Fibroblast of lung (primary cell): ENCODE data around the gene SH3GL1.

Source experiments
- EZH2 ChIP-seq: IDR thresholded peaks from 2 replicates; pipeline ENCODE4 v1.5.1; 2012; ENCODE audit warnings: low read length, control low read depth, mild to moderate bottlenecking; ENCODE audit errors: missing control alignments
- TF ChIP-seq, protein P1 (sequence below), 2 donors: IDR thresholded peaks in 1 of 2; conservative IDR thresholded peaks in 1 of 2; 1 replicate in 1 of 2; 2 replicates in 1 of 2; pipeline ENCODE4 v1.5.1; 2011 to 2012; ENCODE audit warnings: low read length in 2 of 2, control low read depth in 1 of 2, inconsistent platforms in 1 of 2, low read depth in 1 of 2, mild to moderate bottlenecking in 1 of 2

DNA sequence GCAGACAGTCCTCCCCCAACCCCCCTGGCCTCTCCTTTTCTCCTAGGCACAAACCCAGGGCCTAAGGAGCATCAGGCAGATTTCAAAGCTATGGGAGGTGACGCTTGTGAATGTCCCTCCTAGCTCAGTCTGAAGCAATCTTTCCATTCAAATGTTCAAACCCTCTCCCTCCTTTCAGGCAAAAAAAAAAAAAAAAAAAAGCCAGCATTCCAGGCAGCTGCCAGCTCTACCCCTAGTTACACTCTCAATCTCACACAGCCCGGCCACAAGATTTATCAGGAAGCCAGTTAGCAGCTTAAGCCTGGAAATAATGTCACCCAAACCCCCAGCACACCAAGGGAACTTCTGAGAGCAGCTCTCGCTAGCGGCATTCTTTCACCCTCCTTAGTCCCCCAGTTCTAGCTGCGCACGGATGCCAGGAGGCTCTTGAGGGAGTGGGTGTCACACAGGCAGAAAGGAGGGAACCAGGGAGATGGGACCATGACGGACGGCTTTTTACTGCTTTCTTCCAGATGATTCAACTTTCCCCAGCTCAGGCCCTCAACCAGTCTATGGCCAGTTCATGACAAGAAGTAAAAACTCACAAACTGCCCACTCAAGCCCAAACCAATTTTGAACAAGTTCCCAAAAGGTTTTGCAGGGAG lies 6.3 kb downstream of the SH3GL1 start:
- TF ChIP-seq, protein P1, sequence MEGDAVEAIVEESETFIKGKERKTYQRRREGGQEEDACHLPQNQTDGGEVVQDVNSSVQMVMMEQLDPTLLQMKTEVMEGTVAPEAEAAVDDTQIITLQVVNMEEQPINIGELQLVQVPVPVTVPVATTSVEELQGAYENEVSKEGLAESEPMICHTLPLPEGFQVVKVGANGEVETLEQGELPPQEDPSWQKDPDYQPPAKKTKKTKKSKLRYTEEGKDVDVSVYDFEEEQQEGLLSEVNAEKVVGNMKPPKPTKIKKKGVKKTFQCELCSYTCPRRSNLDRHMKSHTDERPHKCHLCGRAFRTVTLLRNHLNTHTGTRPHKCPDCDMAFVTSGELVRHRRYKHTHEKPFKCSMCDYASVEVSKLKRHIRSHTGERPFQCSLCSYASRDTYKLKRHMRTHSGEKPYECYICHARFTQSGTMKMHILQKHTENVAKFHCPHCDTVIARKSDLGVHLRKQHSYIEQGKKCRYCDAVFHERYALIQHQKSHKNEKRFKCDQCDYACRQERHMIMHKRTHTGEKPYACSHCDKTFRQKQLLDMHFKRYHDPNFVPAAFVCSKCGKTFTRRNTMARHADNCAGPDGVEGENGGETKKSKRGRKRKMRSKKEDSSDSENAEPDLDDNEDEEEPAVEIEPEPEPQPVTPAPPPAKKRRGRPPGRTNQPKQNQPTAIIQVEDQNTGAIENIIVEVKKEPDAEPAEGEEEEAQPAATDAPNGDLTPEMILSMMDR (conservative IDR thresholded peaks at IDR 0.05 in 1 of 2, IDR thresholded peaks at IDR 0.05 in 1 of 2; ENCODE audit: low read depth in 1 of 2, low read length in 2 of 2) = no peak
- TF ChIP-seq EZH2 = no peak
